Measurements from ENCODE around the gene WNT10A.
"Not testable (repeated sequence)": the region's sequence is repeated elsewhere in the genome, so short reads cannot be mapped to it uniquely, and the experiment has no call there.

- not testable (repeated sequence) for TF ChIP-seq POLR2A (IDR thresholded peaks at IDR 0.05); CTCF (IDR thresholded peaks at IDR 0.05 in 8 of 11, conservative IDR thresholded peaks at IDR 0.05 in 3 of 11)
Observed at GRCh38 chr2:218844334-218844733, 36.3 kb upstream of the WNT10A start.
